ENCODE results near the gene CDC45.

- TF ChIP-seq EZH2phosphoT487 (IDR thresholded peaks at IDR 0.05): no peak
- no peak for TF ChIP-seq CTCF (IDR thresholded peaks at IDR 0.05)
- TF ChIP-seq EZH2 (IDR thresholded peaks at IDR 0.05): no peak
Observed at GRCh38 chr22:19461506-19461905, 18.2 kb upstream of the CDC45 start.

All from neural progenitor cell (in vitro differentiated cells).